ENCODE measurements around the gene LHX4.

Gene LHX4

DNA sequence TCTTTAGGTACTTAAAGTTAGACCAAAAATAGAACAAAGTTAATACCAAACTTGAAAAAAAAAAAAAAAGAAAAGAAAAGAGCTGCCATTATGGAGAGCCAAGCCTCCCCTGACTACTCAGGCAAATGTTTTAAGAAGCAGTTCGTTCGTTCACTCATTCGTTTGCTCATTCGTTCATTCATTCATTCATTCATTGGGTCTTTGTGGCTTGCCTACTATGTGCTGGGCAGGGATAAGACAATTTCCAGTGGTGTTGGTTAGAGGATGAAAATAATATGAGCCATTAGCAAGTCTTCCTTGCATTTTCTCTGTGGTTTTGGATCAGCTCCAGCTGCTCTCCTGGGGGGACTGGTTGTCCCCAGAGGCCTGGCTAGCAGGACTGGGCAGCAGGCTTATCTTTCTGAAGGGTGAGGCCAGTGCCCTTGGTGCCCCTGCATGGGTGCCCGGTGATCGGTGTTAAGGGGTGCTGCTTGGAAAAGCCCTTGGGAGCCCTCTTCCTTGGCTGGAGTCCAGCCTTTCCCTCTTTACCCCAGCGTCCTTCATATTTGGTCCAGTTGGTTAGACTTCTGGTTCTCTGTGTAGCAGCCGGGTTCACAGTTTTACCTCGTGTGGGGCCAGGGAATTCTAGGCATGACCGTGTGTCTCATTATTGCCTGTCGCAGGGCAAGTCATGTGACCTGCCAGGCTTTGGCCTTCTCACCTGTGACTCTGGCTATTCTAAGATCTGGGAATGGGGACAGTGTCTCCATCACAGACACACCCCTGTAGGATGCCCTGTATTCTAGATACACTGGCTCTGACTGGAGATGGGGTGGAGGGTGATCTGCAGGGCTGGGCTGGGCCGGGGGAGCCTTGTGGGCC, 32.8 kb downstream of the LHX4 start:
- ChIA-PET CTCF (no interaction called here), POLR2A (no interaction called here)
- 97% methylated on average over 9 of the region's 12 CpGs for WGBS (ENCODE audit: insufficient coverage)
- no peak for DNase-seq
- no peaks in the 10 kb centered on the region for H3K36me3 ChIP-seq (ENCODE audit: control insufficient read depth in 4 of 4, insufficient read depth in 4 of 4, low read length in 3 of 4)
- no peaks in the 10 kb centered on the region for H3K9me3 ChIP-seq (ENCODE audit: control extremely low read depth in 1 of 5, control insufficient read depth in 4 of 5, insufficient read depth in 2 of 5, low read depth in 1 of 5, low read length in 4 of 5)
- peaks cover 0 to 31% (median 3%) of the 10 kb centered on the region in 5 experiments for H3K27me3 ChIP-seq (replicated peaks in 2 of 5; ENCODE audit: control insufficient read depth in 4 of 5, insufficient read depth in 5 of 5, low read length in 4 of 5)
- no peak overlapping the region for H3K27ac ChIP-seq (ENCODE audit: insufficient read depth in 1 of 2, low read depth in 1 of 2, low read length in 2 of 2, poor library complexity in 1 of 2, severe bottlenecking in 2 of 2)
- H3K4me1 ChIP-seq (ENCODE audit: control extremely low read depth in 1 of 4, control insufficient read depth in 4 of 4, insufficient read depth in 4 of 4, low read length in 3 of 4): no peaks in the 10 kb centered on the region
- no peak overlapping the region for H3K4me3 ChIP-seq (ENCODE audit: control insufficient read depth in 1 of 7, extremely low read depth in 1 of 7, insufficient read depth in 4 of 7, low read depth in 2 of 7, low read length in 6 of 7)

- Histone ChIP-seq H3K27me3 (replicated peaks in 2 of 5; ENCODE audit: control insufficient read depth in 4 of 5, insufficient read depth in 5 of 5, low read length in 4 of 5) (peaks cover 0 to 23% (median 2%) of the 10 kb centered on the region in 5 experiments), H3K4me3 (ENCODE audit: control insufficient read depth in 1 of 7, extremely low read depth in 1 of 7, insufficient read depth in 4 of 7, low read depth in 2 of 7, low read length in 6 of 7) (no peak overlapping the region), H3K4me1 (ENCODE audit: control extremely low read depth in 1 of 4, control insufficient read depth in 4 of 4, insufficient read depth in 4 of 4, low read length in 3 of 4) (no peaks in the 10 kb centered on the region), H3K27ac (ENCODE audit: insufficient read depth in 1 of 2, low read depth in 1 of 2, low read length in 2 of 2, poor library complexity in 1 of 2, severe bottlenecking in 2 of 2) (no peak overlapping the region), H3K9me3 (ENCODE audit: control extremely low read depth in 1 of 5, control insufficient read depth in 4 of 5, insufficient read depth in 2 of 5, low read depth in 1 of 5, low read length in 4 of 5) (no peaks in the 10 kb centered on the region), H3K36me3 (ENCODE audit: control insufficient read depth in 4 of 4, insufficient read depth in 4 of 4, low read length in 3 of 4) (no peaks in the 10 kb centered on the region)
- CTCF ChIA-PET: no interaction called here
- POLR2A ChIA-PET: no interaction called here
- DNase-seq: no peak
- WGBS (ENCODE audit: insufficient coverage): 92% methylated on average over 2 of the region's 2 CpGs
Measured at GRCh38 chr1:180264595-180264994, 34.5 kb downstream of the LHX4 start.

DNA sequence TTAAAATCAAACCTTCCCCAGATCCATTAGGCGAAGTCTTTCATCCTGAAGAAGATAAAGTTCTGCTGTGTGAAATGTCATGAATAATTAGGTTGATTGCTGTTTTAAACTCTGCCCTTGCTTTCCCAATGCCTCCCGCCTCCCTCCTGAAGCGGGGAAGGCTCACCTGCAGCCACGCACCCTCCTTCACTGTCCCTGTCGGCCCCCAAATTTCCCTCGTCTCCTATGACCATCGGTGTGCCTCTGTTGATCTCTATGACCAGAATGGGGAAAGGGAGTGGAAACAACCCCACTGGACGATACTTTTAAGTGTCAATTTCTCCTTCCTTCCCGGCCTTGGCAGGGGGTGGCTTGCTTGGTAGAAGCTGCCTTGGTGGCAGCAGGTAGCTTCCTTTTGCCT, 35.1 kb downstream of the LHX4 start:
- Histone ChIP-seq H3K27me3 (replicated peaks in 2 of 5; ENCODE audit: control insufficient read depth in 4 of 5, insufficient read depth in 5 of 5, low read length in 4 of 5) (peaks cover 0 to 20% (median 2%) of the 10 kb centered on the region in 5 experiments), H3K4me3 (ENCODE audit: control insufficient read depth in 1 of 7, extremely low read depth in 1 of 7, insufficient read depth in 4 of 7, low read depth in 2 of 7, low read length in 6 of 7) (no peak overlapping the region), H3K36me3 (ENCODE audit: control insufficient read depth in 4 of 4, insufficient read depth in 4 of 4, low read length in 3 of 4) (no peaks in the 10 kb centered on the region), H3K9me3 (ENCODE audit: control extremely low read depth in 1 of 5, control insufficient read depth in 4 of 5, insufficient read depth in 2 of 5, low read depth in 1 of 5, low read length in 4 of 5) (no peaks in the 10 kb centered on the region), H3K4me1 (ENCODE audit: control extremely low read depth in 1 of 4, control insufficient read depth in 4 of 4, insufficient read depth in 4 of 4, low read length in 3 of 4) (no peaks in the 10 kb centered on the region), H3K27ac (ENCODE audit: insufficient read depth in 1 of 2, low read depth in 1 of 2, low read length in 2 of 2, poor library complexity in 1 of 2, severe bottlenecking in 2 of 2) (no peak overlapping the region)
- ChIA-PET CTCF (no interaction called here), POLR2A (no interaction called here)
- no peak for DNase-seq
- 94% methylated on average over 9 of the region's 9 CpGs for WGBS (ENCODE audit: insufficient coverage)

GRCh38 chr1:180265871-180266270, 35.8 kb downstream of the LHX4 start:
- WGBS (ENCODE audit: insufficient coverage): 94% methylated on average over 4 of the region's 4 CpGs
- CTCF ChIA-PET: no interaction called here
- no peaks in the 10 kb centered on the region for H3K4me1 ChIP-seq (ENCODE audit: control extremely low read depth in 1 of 4, control insufficient read depth in 4 of 4, insufficient read depth in 4 of 4, low read length in 3 of 4)
- no peak overlapping the region for H3K27ac ChIP-seq (ENCODE audit: insufficient read depth in 1 of 2, low read depth in 1 of 2, low read length in 2 of 2, poor library complexity in 1 of 2, severe bottlenecking in 2 of 2)
- no peaks in the 10 kb centered on the region for H3K36me3 ChIP-seq (ENCODE audit: control insufficient read depth in 4 of 4, insufficient read depth in 4 of 4, low read length in 3 of 4)
- peaks cover 0 to 14% (median 2%) of the 10 kb centered on the region in 5 experiments for H3K27me3 ChIP-seq (replicated peaks in 2 of 5; ENCODE audit: control insufficient read depth in 4 of 5, insufficient read depth in 5 of 5, low read length in 4 of 5)
- DNase-seq: no peak
- POLR2A ChIA-PET: no interaction called here
- H3K4me3 ChIP-seq (ENCODE audit: control insufficient read depth in 1 of 7, extremely low read depth in 1 of 7, insufficient read depth in 4 of 7, low read depth in 2 of 7, low read length in 6 of 7): no peak overlapping the region
- H3K9me3 ChIP-seq (ENCODE audit: control extremely low read depth in 1 of 5, control insufficient read depth in 4 of 5, insufficient read depth in 2 of 5, low read depth in 1 of 5, low read length in 4 of 5): no peaks in the 10 kb centered on the region

DNA sequence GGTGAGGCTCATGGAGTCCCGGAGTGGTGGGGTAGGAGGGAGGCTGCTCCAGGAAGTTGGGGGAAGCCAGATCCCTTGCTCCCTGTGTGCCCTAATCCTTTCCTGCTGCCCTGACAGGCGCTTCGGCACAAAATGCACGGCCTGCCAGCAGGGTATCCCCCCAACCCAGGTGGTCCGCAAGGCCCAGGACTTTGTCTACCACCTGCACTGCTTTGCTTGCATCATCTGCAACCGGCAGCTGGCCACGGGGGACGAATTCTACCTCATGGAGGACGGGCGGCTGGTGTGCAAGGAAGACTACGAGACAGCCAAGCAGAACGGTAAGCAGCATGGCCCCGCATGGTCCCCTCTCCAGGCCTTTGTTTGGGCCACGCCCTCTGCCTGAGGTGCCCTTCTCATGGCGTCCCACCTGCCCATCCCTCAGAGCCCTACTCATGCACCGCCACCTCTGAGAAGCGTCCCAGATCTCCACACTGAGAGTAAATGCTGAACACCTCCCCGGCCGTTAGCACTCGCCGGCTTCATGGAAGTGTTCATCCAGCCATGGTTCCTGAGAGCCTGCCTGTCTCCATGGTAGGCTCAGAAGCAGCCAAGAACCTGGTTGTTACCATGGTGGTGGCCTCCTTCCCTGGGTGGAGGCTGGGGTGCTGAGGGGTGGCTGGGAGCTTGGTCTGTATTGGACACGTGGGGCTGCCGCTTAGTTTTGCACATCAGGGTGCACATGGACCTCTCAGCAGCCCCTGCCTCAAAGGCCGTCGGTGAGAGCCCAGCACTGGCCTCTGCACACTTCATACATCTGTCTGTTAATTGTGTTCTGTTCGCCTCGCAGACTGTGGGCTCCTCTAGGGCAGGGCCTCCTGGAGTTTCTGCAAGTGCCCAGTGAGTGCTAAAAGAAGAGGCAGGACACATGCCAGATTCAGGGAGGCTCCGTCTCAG, 36.5 kb downstream of the LHX4 start:
- Histone ChIP-seq H3K27me3 (replicated peaks in 2 of 5; ENCODE audit: control insufficient read depth in 4 of 5, insufficient read depth in 5 of 5, low read length in 4 of 5) (peaks cover 0 to 7% (median 2%) of the 10 kb centered on the region in 5 experiments), H3K27ac (ENCODE audit: insufficient read depth in 1 of 2, low read depth in 1 of 2, low read length in 2 of 2, poor library complexity in 1 of 2, severe bottlenecking in 2 of 2) (no peak overlapping the region), H3K36me3 (ENCODE audit: control insufficient read depth in 4 of 4, insufficient read depth in 4 of 4, low read length in 3 of 4) (no peaks in the 10 kb centered on the region), H3K4me1 (ENCODE audit: control extremely low read depth in 1 of 4, control insufficient read depth in 4 of 4, insufficient read depth in 4 of 4, low read length in 3 of 4) (no peaks in the 10 kb centered on the region), H3K4me3 (ENCODE audit: control insufficient read depth in 1 of 7, extremely low read depth in 1 of 7, insufficient read depth in 4 of 7, low read depth in 2 of 7, low read length in 6 of 7) (no peak overlapping the region), H3K9me3 (ENCODE audit: control extremely low read depth in 1 of 5, control insufficient read depth in 4 of 5, insufficient read depth in 2 of 5, low read depth in 1 of 5, low read length in 4 of 5) (no peaks in the 10 kb centered on the region)
- WGBS (ENCODE audit: insufficient coverage): 95% methylated on average over 21 of the region's 28 CpGs
- POLR2A ChIA-PET: no interaction called here
- CTCF ChIA-PET: interaction anchor here (0.9 to 1.1 kb wide), 2 partner anchors 97 to 164 kb away, joined by 3 read pairs; no protein-coding TSS in a partner anchor
- DNase-seq: no peak

DNA sequence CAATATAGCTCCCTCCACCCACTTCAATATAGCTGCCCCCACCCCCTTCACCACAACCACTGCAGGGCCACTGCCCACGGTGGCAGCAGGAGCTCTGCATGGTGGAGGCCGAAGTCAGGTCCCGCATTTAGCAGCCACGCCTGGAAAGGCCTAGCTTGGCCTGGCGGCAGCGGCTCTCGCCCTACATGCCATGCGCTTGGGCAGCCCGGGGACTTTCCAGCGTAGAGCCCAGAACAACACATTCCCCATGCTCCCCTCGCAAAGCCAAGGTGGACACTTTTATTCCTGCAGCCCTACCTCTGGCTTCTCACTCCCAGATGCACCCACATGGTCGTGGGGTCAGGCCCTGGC, 37.1 kb downstream of the LHX4 start:
- H3K36me3 ChIP-seq (ENCODE audit: control insufficient read depth in 4 of 4, insufficient read depth in 4 of 4, low read length in 3 of 4): no peaks in the 10 kb centered on the region
- DNase-seq: no peak
- WGBS (ENCODE audit: insufficient coverage): 96% methylated on average over 10 of the region's 12 CpGs
- no peaks in the 10 kb centered on the region for H3K4me1 ChIP-seq (ENCODE audit: control extremely low read depth in 1 of 4, control insufficient read depth in 4 of 4, insufficient read depth in 4 of 4, low read length in 3 of 4)
- H3K27me3 ChIP-seq (replicated peaks in 2 of 5; ENCODE audit: control insufficient read depth in 4 of 5, insufficient read depth in 5 of 5, low read length in 4 of 5): peaks cover 0 to 4% (median 2%) of the 10 kb centered on the region in 5 experiments
- H3K4me3 ChIP-seq (ENCODE audit: control insufficient read depth in 1 of 7, extremely low read depth in 1 of 7, insufficient read depth in 4 of 7, low read depth in 2 of 7, low read length in 6 of 7): no peak overlapping the region
- CTCF ChIA-PET: interaction anchor here (0.9 to 1.1 kb wide), 2 partner anchors 96 to 163 kb away, joined by 3 read pairs; no protein-coding TSS in a partner anchor
- H3K9me3 ChIP-seq (ENCODE audit: control extremely low read depth in 1 of 5, control insufficient read depth in 4 of 5, insufficient read depth in 2 of 5, low read depth in 1 of 5, low read length in 4 of 5): no peaks in the 10 kb centered on the region
- POLR2A ChIA-PET: no interaction called here
- no peak overlapping the region for H3K27ac ChIP-seq (ENCODE audit: insufficient read depth in 1 of 2, low read depth in 1 of 2, low read length in 2 of 2, poor library complexity in 1 of 2, severe bottlenecking in 2 of 2)

Measured in common myeloid progenitor, CD34-positive (primary cell).